Measurements from ENCODE around the gene LPAR6.

LPAR6 gene

DNA sequence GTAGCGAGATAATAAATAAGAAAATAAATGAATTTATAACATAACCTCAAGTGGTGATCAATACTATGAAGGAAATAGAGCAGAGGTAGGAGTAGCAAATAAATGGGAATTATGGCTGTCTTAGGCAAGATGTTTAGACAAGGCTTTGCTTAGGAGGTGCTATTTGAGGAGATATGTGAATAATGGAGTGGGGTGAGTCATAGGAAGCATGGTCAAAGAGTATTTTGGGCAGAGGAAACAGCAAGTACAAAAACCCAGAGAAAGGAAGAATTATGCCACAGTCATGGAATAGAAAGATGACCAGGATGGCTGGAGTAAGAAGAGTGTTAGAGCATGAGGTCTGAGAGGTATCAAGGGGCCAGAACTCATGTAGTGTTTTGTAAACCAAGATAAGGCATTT is 33.6 kb upstream of the LPAR6 start:
- DNase-seq (ENCODE audit: low read depth) = peak; percentile 75

DNA sequence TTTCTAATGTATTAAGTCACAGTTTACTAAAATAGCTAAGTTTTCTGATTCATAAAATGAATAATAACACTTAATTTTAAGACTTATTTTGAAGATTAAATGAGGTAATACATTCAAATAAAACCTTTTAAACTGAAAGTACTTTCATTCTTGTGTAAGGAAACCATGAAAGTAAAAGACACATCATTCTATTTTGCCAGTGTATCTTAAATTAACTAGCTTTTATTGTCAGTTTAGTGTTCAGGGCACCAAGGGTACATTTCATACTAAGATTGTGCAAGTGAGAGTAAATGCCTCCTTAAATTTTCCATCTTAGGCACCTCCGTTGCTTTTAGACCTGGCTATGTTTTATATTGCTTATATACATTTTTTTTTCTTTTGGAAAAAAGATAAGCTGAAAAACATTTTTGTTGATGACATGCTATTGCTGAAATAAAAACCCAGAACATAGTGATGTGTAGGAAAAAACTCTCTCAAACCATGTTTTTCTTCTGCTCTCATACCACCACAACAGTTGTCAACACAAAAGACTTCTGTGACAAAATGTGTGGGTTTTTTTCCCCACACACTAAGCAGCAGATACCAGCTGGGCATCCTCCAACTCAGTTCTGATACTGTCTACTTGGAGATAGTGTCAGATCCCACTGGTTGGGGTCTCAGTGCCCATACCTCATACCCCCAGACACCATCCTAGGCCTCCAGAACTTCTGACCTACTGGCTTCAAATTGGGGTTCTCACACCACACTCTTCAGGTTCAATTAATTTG is 30.7 kb upstream of the LPAR6 start:
- TF ChIP-seq, protein P1, sequence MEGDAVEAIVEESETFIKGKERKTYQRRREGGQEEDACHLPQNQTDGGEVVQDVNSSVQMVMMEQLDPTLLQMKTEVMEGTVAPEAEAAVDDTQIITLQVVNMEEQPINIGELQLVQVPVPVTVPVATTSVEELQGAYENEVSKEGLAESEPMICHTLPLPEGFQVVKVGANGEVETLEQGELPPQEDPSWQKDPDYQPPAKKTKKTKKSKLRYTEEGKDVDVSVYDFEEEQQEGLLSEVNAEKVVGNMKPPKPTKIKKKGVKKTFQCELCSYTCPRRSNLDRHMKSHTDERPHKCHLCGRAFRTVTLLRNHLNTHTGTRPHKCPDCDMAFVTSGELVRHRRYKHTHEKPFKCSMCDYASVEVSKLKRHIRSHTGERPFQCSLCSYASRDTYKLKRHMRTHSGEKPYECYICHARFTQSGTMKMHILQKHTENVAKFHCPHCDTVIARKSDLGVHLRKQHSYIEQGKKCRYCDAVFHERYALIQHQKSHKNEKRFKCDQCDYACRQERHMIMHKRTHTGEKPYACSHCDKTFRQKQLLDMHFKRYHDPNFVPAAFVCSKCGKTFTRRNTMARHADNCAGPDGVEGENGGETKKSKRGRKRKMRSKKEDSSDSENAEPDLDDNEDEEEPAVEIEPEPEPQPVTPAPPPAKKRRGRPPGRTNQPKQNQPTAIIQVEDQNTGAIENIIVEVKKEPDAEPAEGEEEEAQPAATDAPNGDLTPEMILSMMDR (conservative IDR thresholded peaks at IDR 0.05; ENCODE audit: low read depth, low read length) = no peak
- no peak for DNase-seq (ENCODE audit: low read depth)
- H3K4me3 ChIP-seq (ENCODE audit: low read depth, low read length) = no peak overlapping the region

More for the DNA sequence above, 33.6 kb upstream of the LPAR6 start:
- TF ChIP-seq, protein P1 (conservative IDR thresholded peaks at IDR 0.05; ENCODE audit: low read depth, low read length) = no peak
- H3K4me3 ChIP-seq (ENCODE audit: low read depth, low read length) = no peak overlapping the region

DNA sequence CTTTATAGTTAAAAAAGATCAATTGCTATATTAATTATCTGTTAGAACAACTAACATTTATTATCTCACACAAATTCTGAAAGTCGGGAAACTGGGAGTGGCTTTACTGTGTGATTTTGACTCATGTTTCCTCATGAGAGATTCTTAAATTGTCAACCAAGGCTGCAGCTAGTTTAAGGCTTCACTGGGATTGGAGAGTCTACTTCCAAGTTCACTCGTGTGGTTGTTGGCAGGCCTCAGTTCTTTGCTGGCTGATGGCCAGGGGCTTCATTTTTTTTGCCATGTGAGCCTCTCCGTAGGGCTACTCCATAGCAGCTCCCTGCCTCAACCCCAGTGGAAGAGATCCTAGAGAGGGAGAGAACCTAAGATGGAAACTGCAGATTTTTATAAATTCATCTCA is 24.5 kb upstream of the LPAR6 start:
- H3K4me3 ChIP-seq (ENCODE audit: low read depth, low read length) = no peak overlapping the region
- peak; percentile 88 for DNase-seq (ENCODE audit: low read depth)
- TF ChIP-seq, protein P1 (conservative IDR thresholded peaks at IDR 0.05; ENCODE audit: low read depth, low read length) = no peak

DNA sequence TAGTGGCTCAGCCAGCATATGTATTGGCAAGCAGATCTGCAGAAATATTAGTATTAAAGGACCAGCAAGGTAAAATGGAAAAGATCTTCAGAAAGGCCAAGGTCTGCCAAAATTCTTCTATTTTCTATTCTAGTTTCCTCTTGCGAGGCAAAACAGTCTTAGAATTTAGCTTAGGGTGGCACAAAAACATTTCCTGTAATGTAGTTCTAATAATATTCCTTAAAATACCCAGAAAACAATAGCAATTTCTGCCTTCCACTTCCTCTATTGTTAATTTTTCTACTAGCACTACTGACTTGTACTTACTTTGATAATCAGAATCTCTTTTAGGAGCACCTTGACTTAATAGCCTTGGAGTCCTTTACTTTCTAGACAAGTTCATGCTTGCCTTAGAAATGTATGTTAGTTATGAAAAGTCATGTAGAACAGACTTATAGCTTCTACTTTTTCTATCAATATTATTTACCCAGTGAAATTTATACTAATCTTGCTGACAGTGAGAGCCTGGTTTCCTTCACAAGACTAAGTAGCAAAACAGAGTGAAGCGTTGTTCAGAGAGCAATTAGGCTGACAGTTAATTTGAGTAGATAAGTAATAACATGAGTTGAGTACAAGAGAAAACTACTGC is 23.9 kb upstream of the LPAR6 start:
- no peak overlapping the region for H3K4me3 ChIP-seq (ENCODE audit: low read depth, low read length)
- no peak for DNase-seq (ENCODE audit: low read depth)
- TF ChIP-seq, protein P1 (conservative IDR thresholded peaks at IDR 0.05; ENCODE audit: low read depth, low read length) = no peak

DNA sequence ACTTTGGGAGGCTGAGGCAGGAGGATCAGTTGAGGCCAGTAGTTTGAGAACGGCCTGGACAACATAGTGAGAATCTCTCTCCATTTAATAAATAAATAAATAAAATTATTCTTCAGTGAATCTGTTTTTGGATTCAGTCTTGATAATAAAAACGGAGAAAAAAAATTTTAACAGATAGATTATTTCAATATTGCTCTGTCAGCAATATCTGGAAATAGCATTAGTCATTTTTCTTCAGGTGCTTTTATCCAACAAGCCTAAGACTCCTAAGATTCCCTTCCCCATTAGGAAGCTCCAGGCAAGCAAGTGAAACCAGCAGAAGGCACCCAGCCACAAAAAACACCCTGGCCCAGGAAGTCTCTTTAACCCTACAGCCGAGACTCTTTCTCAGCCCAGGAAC is 21.3 kb upstream of the LPAR6 start:
- no peak for DNase-seq (ENCODE audit: low read depth)
- no peak overlapping the region for H3K4me3 ChIP-seq (ENCODE audit: low read depth, low read length)
- TF ChIP-seq, protein P1 (conservative IDR thresholded peaks at IDR 0.05; ENCODE audit: low read depth, low read length) = no peak

DNA sequence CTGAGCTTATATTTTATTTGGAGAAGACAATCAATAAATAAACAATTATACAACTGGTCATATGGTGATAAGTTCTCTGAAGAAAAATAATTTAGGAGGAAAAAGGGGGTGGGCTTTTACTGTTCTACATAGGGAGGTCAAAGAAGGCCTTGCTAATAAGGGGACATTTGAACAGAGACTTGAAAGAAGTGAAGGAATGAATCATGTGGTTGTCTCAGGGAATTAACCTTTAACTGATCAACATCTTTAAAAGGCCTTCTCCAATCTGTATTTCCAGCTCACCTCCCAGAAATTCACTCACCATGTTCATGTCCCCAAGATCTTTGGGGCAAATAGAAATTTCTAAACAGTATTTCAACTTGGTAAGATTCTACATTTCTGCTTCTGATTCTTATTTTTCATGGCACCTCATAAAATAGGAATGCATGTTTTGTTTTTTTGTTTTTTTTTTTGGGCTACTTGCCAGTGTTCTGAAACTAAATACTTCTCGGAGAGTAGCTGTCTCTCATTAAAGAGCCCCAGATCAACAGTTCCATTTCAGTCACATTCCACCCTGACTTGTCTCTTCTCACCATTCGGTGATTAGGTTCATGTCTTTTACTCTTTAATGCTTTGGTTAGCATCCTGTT is 19.2 kb upstream of the LPAR6 start:
- no peak overlapping the region for H3K4me3 ChIP-seq (ENCODE audit: low read depth, low read length)
- peak; percentile 74 for DNase-seq (ENCODE audit: low read depth)
- TF ChIP-seq, protein P1 (conservative IDR thresholded peaks at IDR 0.05; ENCODE audit: low read depth, low read length) = no peak
